NCI-H526 (cell line): ENCODE data around the gene CXCL8.
"Not testable (repeated sequence)": the region's sequence is repeated elsewhere in the genome, so short reads cannot be mapped to it uniquely, and the experiment has no call there.

Source experiments
- DNase-seq, 2 experiments: peaks; one replicate each; lab custom pipeline; 2025; lab: John Stamatoyannopoulos, UW

Gene CXCL8

DNA sequence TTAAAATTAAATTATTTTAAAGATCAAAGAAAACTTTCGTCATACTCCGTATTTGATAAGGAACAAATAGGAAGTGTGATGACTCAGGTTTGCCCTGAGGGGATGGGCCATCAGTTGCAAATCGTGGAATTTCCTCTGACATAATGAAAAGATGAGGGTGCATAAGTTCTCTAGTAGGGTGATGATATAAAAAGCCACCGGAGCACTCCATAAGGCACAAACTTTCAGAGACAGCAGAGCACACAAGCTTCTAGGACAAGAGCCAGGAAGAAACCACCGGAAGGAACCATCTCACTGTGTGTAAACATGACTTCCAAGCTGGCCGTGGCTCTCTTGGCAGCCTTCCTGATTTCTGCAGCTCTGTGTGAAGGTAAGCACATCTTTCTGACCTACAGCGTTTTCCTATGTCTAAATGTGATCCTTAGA is at the start of gene CXCL8:
CXCL8 (plus strand) TSS at position 217 of the 426 bp plus-strand sequence; CDS start at position 307, 90 bp downstream.
- no peak for DNase-seq

- not testable (repeated sequence) for DNase-seq
Measured at GRCh38 chr4:73691201-73691600, 49.2 kb upstream of the CXCL8 start.

DNA sequence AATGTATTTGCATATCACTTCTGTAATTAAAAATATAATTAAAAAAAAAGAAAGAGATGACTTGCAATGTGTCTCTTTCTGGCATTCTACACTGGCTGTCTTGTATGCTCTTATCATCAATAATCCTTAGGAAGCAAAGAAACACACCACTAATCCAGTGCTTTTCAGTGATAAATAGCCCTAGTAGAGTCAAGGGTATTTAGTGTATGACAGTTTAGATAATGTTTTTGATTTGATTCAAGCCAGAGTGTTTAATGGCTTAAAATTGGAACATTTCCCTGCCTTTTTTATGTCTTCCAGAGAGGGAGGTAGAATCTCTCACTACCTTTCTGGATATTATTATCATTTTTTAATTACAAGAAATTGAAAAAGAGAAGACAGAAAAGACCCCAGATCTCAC is 48.6 kb upstream of the CXCL8 start:
- DNase-seq = no peak

- no peak for DNase-seq
Measured at GRCh38 chr4:73692254-73692653, 48.1 kb upstream of the CXCL8 start.

GRCh38 chr4:73692701-73693100 is 47.7 kb upstream of the CXCL8 start:
- no peak for DNase-seq

GRCh38 chr4:73693811-73694210 is 46.6 kb upstream of the CXCL8 start:
- no peak for DNase-seq

- no peak for DNase-seq
Measured at GRCh38 chr4:73698217-73698616, 42.2 kb upstream of the CXCL8 start.

GRCh38 chr4:73701116-73701515 is 39.3 kb upstream of the CXCL8 start:
- DNase-seq = no peak

- DNase-seq = peak in 1 of 2 experiments; percentile 10
Measured at GRCh38 chr4:73702796-73703287, 37.5 kb upstream of the CXCL8 start.

DNA sequence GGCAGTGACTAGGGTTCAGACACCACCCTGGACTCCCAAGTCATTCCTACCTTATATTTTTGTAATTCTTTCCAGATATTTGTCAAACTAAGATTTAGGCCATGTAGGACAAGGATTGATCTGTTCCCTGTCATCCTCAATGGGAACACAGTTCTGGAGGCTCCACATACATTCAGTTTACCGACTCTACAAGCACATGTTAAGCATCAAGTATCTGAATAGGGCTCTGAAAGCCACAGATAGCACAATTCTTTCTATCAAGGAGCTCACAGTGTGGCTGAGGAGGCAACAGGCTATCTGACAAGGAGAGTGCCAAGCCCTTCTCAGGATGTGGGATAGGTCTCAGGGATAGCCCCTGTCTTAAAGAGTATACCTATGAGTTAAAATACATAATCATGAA is 37.0 kb upstream of the CXCL8 start:
- DNase-seq = no peak

GRCh38 chr4:73704314-73705055 is 35.9 kb upstream of the CXCL8 start:
- DNase-seq = no peak

DNA sequence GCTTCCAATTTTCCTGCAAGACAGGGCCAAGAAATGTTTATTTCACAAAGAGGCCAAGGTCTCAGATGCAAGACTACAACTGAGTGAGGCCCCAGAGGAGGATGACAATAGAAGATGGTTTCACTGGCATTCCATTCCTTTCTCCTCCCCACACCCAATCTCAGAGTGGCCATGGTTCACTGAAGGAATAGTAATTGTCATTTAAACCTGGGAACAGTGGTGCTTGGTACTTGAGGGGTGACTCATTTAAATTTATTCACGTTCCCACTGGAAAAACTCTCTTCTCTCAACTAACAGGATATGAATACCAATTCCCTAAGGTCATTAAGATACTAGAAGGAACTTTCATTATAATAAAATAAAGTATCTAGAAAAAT is 35.3 kb upstream of the CXCL8 start:
- DNase-seq = no peak

- no peak for DNase-seq
Measured at GRCh38 chr4:73705721-73706120, 34.6 kb upstream of the CXCL8 start.

DNA sequence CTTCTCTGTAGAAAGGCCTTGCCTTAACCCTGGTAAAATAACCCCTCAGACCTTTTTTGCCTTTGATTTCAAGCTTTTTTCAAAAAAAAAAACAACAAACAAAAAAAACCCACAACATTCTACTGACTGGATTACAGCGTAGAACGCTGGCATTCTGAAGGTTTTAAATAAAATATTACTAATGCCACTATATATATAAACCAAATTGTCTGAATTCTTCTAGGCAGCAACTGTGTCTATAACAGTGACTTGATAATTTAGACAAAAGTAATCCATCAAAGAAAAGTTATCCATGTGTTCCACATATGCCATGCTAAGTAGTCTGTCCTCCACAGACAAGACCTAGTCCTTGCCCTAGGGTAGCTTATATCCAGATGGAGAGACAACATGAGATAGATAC is 33.6 kb upstream of the CXCL8 start:
- no peak for DNase-seq

DNA sequence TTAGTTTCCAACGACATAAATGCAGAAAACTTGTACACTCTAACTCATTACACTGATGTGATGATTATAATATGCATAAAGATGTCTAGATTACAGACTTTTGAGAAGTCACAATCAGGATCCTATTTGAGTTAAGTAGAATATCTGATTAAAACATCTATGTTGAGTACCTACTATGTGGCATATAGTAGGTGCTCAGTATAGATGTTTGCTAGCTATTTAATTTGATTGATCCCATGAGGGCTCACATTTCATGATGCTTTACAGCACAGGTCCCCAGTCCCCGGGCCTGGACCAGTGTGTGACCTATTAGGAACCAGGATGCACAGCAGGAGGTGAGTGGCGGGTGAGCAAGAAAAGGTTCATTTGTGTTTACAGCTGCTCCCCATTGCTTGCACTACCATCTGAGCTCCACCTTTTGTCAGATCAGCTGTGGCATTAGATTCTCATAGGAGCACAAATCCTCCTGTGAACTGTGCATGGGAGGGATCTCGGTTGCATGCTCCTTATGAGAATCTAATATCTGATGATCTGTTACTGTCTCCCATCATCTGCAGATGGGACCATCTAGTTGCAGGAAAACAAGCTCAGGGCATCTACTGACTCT is 33.0 kb upstream of the CXCL8 start:
- no peak for DNase-seq

DNA sequence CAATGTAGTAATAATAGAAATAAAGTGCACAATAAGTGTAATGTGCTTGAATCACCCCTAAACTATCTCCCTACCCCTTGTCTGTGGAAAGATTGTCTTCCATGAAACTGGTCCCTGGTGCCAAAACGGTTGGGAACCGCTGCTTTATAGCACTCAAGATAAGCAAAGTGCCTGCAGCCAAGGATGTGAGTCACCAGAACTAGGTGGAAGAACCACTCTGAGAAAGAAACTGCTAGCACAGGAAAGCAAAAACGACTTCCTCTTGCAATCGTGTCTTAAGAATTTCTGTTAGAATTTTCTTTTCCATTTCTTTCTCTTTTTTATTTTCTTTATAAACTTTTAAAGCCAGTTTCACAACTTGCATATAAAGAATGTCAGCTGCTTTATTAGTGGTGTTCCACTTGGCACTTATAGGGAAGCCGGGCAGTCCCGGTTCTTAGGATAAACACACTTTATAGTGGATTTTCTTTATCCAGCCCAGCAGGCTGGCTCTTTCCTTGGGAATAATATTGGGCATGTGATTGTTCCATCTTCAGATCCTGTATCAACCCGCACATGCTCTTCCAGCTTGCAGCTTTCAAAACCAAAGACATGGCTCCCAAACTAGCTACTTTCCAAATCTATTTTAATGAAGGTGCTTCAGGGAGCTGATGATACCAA is 32.3 kb upstream of the CXCL8 start:
- no peak for DNase-seq

DNA sequence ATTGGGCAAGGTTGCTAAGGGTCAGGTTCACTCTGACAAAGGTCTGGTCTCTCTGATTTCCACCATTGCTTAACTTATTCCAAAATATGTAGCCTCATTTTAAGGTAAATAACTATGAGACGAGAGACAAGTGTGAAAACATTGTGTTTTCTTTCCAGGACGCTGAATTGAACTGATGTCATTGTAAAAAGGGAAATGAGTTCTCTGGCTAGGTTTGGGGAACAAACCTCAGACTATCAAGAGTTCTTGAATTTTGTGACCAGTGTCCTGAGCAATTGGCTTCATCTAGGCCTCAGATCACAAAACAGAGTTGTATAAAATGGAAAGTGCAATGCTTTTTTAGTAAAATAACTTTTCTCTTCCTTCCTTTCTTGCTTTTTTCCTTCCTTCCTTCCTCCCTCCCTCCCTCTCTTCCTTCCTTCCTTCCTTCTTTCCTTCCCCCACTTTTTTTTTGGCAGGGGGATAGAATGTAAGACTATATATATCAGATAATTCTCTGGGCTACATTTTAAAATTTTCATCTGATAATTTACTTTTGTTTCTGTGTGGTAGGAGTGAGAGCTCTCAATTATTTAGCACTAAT is 30.8 kb upstream of the CXCL8 start:
- DNase-seq = no peak

GRCh38 chr4:73710094-73710493 is 30.3 kb upstream of the CXCL8 start:
- no peak for DNase-seq

GRCh38 chr4:73711989-73712388 is 28.4 kb upstream of the CXCL8 start:
- DNase-seq = no peak

- DNase-seq = no peak
Measured at GRCh38 chr4:73713650-73714049, 26.7 kb upstream of the CXCL8 start.

DNA sequence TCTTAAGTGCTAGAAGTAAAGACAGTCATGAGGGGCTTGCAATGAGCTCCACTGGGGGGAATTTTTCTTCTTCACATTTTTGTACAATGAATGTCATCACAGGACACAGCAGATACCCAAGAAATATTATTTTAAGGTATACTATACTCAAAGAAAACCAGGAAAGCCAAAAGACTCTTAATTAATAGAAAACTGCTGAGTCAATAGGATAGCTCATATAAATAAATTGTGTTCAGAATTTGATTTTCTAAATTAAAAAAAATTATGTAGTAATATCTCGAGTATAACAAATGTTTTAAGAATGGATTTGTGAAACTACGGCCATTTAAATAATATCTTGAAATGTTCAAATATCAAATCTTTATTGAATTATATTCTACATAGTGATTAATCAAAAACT is 25.7 kb upstream of the CXCL8 start:
- no peak for DNase-seq

DNA sequence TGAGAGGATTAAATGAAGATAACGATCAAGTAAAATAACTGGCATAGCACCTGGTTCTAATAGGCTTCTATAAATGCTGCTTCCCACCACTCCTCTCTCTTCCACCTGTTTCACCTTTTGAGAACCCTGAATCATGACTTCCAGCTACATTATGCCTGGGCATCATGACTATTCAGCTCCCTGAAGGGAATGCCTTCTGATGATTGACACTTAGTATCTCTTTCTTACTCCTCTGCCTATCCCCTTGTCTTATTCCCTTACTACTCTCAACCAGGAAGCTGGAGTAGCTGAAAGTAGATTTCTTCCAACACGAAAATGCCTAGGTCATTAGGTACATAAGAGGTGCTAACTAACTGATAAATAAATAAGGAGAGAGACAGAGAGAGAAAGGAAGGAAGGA is 24.7 kb upstream of the CXCL8 start:
- DNase-seq = no peak
